Prostate gland (tissue), 2 donors: ENCODE data around the gene LRSAM1. TPM values are rescaled to one million over a fixed set of nuclear protein-coding genes. Genes with fewer than 3 reads are reported as not detected.

Experiments used
- small RNA-seq, 2 donors: library from RNA; depleted of rRNA; stranded (forward); fragments of <200 nt; gene quantifications; one replicate each; pipeline ENCODE3, GENCODE V24; 2016
- total RNA-seq, 2 donors: library from RNA; depleted of rRNA; stranded (reverse); fragments of >200 nt; gene quantifications; one replicate each; pipeline ENCODE4 v1.1.0, GENCODE V29; 2016

Gene LRSAM1
- total RNA-seq, 2 donors from 2014 or later = 14.8 to 30.5 TPM

Small RNA genes lying within 50 kb of the gene (small RNA-seq; reads per million reads assigned to genes)
- gene RF00019 (0 reads per million in 2 donors), gene SNORA65 (303 to 509 reads per million in 2 donors)

Other genes with a start within 250 kb of the LRSAM1 start
- gene GARNL3, start 186.7 kb upstream of the LRSAM1 start, total RNA-seq = 10 to 100 TPM; 34.2 to 34.4 TPM
- 10 to 100 TPM; 29.3 to 69.3 TPM for gene SLC2A8, start 54.3 kb upstream of the LRSAM1 start, total RNA-seq
- 10 to 100 TPM; 14.3 to 14.5 TPM for gene ZNF79, start 27.1 kb upstream of the LRSAM1 start, total RNA-seq
- gene RPL12, start 104 bp upstream of the LRSAM1 start, total RNA-seq = 1,000 to 10,000 TPM; 1,460 to 2,640 TPM
- gene STXBP1, start 160.8 kb downstream of the LRSAM1 start, total RNA-seq = 10 to 100 TPM; 32.2 to 47.6 TPM